Upper lobe of left lung (tissue), 4 donors: ENCODE measurements around the gene SEC16B.

Experiments used
- EP300 ChIP-seq, 4 donors: sonication (generic); formaldehyde crosslinking; IDR thresholded peaks; one replicate each; pipeline ENCODE4 v1.5.1; 2017; ENCODE audit warnings: antibody characterized with exemption in 4 of 4, control low read depth in 2 of 4
- POLR2A ChIP-seq, 4 donors: fragments of 450-650 bp; IDR thresholded peaks; one replicate each; pipeline ENCODE4 v1.5.1; 2016 to 2017; ENCODE audit warnings: antibody characterized with exemption in 4 of 4, mild to moderate bottlenecking in 2 of 4
- POLR2AphosphoS5 ChIP-seq, 2 donors: sonication (generic); formaldehyde crosslinking; IDR thresholded peaks; one replicate each; pipeline ENCODE4 v1.5.1; 2017; ENCODE audit warnings: antibody characterized with exemption in 2 of 2
- TF ChIP-seq, protein P1 (sequence below), 6 experiments: fragments of 450-650 bp in 4 of 6; fragments of 200-600 bp in 2 of 6; sonication (generic) in 2 of 6; IDR thresholded peaks; one replicate each; pipeline ENCODE4 v1.5.1; 2016 to 2019; ENCODE audit warnings: antibody characterized with exemption in 6 of 6

DNA sequence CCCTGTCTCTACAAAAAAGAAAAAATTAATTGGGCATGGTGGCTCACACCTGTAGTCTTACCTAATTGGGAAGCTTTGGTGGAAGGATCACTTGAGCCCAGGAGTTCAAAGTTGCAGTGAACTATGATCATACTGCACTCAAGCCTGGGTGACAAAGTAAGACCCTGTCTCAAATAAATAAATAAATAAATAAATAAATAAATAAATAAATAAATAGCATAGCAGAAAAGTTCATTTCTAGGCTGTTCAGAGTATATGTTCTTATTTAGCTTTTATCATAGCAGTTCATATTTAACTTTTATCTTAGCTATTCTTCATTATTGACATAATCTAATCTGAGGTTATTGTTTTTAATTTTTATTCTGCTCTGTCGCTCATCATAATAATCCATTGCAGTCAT, 8.7 kb upstream of the SEC16B start:
- TF ChIP-seq, protein P1, sequence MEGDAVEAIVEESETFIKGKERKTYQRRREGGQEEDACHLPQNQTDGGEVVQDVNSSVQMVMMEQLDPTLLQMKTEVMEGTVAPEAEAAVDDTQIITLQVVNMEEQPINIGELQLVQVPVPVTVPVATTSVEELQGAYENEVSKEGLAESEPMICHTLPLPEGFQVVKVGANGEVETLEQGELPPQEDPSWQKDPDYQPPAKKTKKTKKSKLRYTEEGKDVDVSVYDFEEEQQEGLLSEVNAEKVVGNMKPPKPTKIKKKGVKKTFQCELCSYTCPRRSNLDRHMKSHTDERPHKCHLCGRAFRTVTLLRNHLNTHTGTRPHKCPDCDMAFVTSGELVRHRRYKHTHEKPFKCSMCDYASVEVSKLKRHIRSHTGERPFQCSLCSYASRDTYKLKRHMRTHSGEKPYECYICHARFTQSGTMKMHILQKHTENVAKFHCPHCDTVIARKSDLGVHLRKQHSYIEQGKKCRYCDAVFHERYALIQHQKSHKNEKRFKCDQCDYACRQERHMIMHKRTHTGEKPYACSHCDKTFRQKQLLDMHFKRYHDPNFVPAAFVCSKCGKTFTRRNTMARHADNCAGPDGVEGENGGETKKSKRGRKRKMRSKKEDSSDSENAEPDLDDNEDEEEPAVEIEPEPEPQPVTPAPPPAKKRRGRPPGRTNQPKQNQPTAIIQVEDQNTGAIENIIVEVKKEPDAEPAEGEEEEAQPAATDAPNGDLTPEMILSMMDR (IDR thresholded peaks at IDR 0.05) = no peak
- TF ChIP-seq EP300 (IDR thresholded peaks at IDR 0.05) = no peak
- TF ChIP-seq POLR2A (IDR thresholded peaks at IDR 0.05) = no peak
- no peak for TF ChIP-seq POLR2AphosphoS5 (IDR thresholded peaks at IDR 0.05)
